Embryonic facial prominence (tissue), 1 donor: ENCODE measurements around the gene CHRNA9.
"Not testable (repeated sequence)": the region's sequence is repeated elsewhere in the genome, so short reads cannot be mapped to it uniquely, and the experiment has no call there.

Source experiments
- DNase-seq: peaks from one replicate; pipeline ENCODE4 v3.0.0-alpha.2; 2016; ENCODE audit errors: extremely low spot score

The CHRNA9 gene, protein sequence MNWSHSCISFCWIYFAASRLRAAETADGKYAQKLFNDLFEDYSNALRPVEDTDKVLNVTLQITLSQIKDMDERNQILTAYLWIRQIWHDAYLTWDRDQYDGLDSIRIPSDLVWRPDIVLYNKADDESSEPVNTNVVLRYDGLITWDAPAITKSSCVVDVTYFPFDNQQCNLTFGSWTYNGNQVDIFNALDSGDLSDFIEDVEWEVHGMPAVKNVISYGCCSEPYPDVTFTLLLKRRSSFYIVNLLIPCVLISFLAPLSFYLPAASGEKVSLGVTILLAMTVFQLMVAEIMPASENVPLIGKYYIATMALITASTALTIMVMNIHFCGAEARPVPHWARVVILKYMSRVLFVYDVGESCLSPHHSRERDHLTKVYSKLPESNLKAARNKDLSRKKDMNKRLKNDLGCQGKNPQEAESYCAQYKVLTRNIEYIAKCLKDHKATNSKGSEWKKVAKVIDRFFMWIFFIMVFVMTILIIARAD

DNA sequence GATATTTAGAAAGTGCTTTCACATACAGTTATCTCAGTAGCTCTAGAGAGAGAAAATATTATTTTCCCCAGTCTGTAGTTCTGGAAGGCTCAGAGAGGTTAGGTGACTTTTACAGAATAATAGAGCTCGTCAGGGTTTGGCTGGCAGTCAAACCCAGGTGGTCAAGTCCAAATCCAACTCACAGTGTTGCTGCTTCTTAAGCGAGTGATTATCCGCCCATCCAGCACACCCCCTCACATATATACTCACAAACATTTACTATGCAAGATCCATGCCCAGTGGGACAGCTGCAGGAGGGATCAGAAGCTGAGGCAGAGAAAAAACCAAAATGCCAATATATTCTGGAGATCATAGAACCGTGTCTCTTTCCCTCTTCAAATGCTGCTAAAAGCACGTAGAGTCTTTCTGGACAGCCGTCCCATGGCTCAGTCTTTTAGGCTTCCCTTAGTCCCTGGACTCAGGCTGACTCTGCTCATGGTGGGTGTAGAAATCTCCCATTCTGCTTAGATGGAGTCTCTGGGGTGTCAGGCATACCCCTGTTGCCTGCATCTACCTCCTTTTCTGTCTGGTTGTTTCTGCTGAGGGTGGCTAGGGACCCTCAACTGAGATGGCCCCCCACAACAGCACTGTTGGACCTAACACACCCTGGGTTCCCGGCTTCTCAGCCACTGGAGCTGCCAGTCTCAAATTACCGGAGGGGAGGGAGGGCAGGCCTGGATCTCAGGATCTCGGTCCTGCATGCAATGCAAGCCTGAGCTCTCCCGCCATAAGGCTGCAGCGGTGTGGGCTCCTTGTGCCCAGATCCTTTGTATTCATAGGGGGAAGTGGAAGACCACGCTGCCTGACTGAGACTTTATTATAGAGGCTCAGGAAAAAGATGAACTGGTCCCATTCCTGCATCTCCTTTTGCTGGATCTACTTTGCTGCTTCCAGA is at the start of gene CHRNA9:
TSS of gene CHRNA9 (plus strand) at position 743 of the 934 bp plus-strand sequence. CDS start at position 878, 135 bp downstream.
- DNase-seq = no peak

DNA sequence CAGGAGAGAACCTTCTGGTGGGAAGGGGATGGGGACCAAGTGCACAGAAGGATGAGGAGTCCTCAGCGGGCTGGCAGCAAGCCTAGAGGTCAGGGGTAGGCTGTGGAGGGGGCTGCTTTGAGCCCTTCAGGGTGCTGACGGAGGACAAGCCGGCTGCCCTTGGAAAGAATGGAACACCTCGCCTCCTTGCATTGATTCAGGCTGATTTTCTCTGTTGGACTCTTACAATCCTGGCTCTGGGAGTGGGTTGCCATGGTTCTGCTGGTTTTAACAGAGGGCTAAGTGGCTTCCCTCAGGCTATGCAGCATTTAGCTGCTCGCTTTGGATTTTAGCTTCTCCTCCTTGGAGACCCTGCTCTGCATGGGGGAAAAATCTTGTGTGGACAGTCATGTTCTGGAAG is 49.4 kb upstream of the CHRNA9 start:
- no peak for DNase-seq

DNA sequence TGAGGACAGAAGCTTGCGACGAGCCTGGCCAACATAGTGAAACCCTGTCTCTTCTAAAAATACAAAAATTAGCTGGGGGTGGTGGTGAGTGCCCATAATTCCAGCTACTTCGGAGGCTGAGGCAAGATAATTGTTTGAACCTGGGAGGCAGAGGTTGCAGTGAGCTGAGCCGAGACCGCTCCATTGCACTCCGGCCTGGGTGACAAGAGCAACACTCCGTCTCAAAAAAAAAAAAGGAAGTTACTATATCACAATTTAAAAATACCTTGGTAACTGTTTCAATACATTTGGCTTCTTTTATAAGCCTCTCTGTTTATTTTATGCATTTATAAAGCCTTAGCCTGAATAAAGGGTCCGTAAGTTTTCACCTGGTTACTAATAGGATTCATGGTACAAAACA is 46.6 kb upstream of the CHRNA9 start:
- DNase-seq = no peak

DNA sequence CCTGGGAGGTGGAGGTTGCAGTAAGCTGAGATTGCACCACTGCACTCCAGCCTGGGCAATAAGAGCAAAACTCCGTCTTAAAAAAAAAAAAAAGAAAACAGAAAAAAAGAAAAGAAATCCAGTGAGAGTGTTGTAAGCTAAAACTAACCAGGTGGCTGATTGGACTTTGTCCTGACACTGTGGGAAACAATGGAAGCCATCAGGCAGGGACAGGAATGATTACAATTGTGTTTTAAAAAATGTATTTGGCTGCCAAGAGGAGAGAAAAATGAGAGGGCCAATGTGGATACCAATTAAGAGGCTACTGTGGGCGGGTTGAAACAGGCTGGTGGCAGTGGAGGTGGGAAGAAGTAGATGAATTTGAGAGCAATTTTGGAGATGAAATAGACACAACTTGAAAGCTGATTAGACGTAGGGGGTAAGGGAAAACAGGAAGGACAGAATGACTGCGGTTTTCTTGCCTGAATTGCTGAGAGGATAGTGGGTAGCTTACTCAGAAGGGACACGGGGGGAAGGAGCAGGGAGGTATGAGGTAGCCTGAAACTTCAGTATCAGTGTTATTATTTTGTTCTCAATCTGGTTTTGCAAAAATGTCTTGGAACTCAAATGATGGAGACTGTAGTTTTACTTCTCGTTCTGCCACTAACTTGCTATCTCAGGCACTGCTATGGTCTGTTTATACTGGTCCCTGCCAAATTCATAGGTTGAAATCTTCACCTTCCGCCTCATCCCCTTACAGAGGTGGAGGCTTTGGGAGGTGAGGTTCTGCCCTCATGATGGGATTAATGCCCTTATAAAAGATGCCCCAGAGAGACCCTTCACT is 45.6 kb upstream of the CHRNA9 start:
- DNase-seq = no peak

DNA sequence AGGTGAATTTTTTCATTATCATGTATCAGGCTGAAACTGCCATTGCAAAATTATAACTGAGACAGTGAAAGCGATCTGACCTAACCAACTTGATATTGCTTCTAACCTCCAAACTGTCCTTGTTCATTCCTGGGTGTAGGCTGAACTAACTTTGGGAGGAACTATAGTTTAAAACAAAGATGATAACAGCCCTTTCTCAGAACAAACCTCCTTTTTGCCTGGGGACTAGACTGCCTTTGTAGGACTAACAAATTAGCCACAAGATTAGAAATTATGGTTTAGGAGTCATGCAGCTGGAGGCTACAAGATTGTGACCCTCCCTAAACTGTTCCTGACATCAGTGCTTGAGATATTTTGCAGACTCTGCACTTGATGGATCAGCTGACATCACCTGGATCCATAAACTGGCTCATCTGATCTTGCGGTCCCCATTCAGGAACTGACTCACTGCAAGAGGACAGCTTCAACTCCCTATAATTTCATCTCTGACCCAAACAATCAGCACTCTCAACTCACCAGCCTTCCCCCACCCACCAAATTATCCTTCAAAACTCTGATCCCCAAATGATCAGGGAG is 44.4 kb upstream of the CHRNA9 start:
- not testable (repeated sequence) for DNase-seq

DNA sequence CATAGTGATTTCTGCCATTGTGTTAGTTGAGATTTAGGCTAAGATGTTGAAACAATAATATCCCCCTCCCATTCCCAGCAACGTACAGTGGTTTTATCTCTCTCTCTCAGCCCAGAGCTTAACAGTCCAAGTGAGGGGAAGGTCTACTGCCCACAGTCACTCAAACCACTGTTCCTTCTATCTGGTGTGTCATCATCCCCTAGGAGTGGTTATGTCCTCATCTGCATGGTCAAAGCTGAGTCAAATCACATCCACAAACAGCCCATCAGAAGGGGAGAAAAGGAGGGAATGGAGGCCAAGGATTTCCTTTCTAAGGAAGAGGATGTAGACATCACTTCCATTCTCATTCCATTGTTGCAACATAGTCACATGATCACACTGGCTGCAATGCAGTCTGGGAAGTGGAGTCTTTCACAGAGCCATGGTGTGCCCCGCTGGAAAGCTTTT is 42.8 kb upstream of the CHRNA9 start:
- DNase-seq = no peak

DNA sequence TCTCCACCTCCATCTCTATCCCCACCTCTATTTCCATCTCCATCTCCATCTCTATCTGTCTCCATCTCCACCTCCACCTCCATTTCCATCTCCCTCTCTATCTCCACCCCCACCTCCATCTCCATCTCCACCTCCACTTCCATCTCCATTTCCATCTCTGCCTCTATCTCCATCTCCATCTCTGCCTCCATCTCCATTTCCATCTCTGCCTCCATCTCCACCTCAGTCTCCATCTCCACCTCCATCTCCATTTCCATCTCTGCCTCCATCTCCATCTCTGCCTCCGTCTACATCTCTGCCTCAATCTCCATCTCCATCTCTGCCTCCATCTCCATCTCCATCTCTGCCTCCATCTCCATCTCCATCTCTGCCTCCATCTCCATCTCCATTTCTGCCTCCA is 40.8 kb upstream of the CHRNA9 start:
- no peak for DNase-seq

DNA sequence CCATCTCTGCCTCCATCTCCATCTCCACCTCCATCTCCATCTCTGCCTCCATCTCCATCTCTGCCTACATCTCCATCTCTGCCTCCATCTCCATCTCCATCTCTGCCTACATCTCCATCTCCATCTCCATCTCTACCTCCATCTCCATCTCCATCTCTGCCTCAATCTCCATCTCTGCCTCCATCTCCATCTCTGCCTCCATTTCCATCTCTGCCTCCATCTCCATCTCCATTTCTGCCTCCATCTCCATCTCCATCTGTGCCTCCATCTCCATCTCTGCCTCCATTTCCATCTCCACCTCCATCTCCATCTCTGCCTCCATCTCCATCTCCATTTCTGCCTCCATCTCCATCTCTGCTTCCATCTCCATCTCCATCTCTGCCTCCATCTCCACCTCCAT is 40.1 kb upstream of the CHRNA9 start:
- not testable (repeated sequence) for DNase-seq

DNA sequence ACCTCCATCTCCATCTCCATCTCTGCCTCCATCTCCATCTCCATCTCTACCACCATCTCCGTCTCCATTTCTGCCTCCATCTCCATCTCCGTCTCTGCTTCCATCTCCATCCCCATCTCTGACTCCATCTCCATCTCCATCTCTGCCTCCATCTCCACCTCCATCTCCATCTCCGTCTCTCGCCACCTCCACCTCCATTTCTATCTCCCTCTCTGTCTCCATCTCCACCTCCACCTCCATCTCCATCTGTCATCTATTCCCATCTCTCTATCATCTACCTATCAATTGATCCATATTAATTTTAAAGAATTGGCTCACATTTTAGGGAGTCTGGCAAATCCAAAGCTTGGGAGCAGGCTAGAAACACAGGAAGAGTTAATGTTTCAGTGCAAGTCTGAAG is 39.6 kb upstream of the CHRNA9 start:
- no peak for DNase-seq

DNA sequence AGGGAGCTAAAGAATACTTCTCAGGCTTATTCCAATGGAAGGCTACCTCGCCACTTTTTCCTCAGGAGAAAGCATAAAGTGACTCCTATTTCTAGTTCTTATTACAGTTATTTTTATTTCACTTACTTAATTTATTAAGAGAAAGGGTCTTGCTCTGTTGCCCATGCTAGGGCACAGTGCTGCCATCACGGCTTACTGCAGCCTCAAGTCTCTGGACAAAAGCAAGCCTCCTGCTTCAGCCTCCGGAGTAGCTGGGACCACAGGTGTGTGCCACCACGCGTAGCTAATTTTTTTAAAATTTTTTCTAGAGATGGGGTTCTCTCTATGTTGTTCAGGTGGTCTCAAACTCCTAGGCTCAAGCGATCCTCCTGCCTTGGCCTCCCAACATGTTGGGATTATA is 36.0 kb upstream of the CHRNA9 start:
- no peak for DNase-seq

DNA sequence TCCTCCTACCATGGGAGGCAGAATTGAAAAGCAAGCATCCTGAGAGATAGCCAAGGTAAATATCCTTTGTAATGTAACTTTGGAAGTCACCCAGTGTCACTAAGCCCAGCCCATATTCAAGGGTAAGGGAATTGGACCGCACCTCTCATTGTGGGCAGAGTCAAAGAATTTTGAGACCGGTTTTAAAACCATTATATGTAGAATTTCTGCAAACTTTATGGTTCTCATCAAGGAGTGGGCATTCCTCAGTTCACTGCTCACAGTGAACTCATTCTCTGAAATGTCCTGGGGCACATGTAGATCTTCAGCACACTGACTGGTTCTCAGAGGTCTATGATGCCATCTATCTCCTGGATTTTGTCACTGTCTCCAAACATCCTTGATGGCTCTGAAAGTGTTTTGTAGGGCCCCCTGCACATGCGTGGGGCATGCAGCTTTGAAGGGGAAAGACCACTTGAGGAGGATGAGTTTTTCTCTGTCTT is 35.3 kb upstream of the CHRNA9 start:
- DNase-seq = no peak

DNA sequence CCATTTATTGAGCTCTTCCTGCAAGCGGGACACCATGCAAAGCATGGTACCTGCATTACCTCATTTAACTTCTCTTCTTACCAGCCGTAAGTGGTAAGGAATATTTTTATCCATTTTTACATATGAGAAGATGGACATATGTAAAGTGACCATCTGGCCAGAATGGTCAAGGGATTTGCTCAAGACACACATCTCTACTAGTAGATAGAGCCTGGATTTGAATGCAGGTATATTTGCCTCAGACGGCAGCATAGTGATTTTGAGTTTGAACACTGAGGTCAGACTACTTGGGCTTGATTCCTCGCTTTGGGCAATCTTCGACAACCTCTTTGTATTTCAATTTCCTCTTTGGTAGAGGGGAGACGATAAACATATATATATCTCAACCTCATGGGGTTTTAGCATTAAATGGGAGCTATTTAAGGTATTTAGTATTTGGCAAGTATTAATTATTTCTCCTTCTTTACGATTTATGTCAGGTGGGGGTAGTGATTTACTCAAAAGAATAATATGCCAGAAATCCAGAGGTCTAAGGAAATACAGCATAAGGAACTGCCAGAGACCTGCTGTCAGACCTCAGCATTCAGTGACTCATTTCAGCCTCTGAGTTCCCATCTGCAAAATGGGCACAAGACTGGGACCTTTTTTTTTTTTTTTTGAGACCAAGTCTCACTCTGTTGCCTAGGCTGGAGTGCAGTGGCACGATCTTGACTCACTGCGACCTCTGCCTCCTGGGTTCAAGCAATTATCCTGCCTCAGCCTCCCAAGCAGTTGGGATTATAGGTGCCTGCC is 34.6 kb upstream of the CHRNA9 start:
- no peak for DNase-seq

DNA sequence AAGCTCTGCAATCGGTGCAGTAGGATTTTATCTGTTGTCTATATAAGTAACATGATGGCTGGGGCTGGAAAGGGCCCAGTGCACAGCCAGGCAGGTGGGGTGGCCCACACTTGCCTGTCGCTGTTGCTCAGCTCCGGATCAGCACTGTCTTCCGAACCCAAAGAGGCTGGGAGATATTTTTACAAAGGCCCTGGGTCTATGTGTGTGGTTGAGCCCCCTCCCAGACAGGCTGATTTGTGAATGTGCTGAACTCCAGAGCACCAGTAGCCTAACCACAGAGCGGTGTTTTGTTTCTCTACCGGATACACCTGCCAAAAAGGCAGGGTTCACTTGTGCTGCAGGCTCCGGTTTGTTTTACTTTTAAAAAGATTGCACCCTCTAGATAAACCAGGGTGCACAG is 33.5 kb upstream of the CHRNA9 start:
- no peak for DNase-seq

DNA sequence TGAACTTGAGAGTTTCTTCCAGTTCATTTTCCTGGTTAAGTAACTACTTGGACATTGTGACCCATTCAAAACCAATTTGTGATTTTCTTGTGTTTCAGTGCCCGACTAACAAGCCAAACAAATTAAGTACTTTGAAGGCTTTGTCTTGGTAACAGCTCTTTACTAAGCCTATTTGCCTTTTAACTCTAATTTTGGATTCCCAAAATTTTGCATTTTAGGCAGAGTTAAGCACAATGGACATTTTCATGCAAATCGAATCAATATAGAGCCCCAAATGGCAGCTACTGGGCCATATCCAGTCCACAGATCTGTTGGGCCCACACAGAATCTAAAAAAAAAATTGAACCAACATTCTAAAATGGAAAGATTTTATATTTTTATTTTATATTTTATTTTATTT is 31.4 kb upstream of the CHRNA9 start:
- DNase-seq = no peak

DNA sequence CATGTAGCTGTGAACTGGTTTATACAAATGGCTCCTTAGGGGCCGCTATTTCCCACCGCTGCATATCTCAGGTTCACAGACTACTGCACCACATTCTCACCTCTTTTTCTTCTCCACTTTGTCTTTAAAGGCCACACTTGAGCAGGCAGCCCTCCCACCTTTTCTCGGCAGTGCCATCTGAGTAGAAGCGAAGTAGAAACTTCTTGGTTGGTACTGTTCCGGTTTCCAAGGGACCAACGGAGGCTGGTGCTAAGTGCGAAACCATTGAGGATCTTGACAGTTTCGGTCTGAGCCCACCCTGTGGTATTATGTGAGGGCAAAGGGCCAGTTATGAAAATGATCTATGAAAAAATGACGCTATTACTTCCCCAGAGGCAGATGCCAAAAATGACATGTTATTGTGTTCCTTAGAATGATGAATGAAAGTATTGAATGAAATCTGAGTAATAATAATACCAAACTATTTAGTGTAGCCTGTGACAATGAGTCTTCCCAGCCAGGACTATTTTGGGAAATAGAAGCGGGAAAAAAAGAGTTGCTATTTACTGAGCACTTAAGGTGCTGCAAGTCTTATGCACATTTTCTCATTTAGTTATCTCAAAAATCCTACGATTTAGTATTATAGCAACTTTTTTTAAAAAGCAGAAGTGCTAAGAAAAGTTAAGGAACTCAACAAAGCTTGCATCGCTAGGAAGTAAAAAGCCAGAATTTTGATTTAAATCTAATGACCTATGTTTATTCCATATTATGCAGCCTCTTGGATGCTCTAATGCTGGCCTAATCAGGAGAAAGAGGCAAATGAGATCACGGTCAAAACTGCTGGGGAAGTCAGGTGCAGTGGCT is 29.6 kb upstream of the CHRNA9 start:
- DNase-seq = no peak

DNA sequence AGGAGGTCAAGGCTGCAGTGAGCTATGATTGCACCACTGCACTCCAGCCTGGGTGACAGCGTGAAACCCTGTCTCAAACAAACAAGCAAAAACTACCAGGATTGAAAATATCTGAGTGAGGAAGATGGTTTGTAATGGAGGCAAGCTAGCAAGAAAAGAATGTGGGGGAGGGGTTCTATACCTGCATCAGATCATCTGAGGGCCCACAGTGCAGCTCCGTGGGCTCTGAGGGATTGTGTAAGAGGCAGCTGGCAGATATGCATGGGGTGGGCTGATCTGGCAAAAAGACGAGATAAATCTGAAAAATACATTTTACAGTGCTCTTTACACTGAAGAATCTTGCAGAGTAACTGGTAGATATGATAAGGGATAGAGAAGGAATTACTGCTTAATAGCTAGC is 28.9 kb upstream of the CHRNA9 start:
- DNase-seq = no peak

DNA sequence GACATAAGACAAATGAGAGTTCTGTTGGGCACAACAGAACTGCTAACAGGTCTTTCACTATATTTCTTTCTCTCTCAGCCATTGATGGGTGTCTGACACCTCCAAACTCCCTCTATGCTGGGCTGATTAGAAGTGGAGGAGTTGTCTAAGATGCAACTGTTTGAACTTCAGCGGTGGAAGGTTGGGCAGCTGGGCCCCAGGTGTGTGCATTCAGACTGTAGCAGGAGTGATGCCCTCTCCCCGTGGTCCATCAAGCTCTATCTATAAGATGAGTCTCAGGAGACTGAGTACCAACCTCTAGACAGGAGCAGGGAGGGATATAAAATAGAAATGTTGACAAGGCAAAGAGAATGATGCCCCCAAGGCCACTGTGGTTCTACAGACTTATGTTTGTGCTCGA is 28.2 kb upstream of the CHRNA9 start:
- no peak for DNase-seq

DNA sequence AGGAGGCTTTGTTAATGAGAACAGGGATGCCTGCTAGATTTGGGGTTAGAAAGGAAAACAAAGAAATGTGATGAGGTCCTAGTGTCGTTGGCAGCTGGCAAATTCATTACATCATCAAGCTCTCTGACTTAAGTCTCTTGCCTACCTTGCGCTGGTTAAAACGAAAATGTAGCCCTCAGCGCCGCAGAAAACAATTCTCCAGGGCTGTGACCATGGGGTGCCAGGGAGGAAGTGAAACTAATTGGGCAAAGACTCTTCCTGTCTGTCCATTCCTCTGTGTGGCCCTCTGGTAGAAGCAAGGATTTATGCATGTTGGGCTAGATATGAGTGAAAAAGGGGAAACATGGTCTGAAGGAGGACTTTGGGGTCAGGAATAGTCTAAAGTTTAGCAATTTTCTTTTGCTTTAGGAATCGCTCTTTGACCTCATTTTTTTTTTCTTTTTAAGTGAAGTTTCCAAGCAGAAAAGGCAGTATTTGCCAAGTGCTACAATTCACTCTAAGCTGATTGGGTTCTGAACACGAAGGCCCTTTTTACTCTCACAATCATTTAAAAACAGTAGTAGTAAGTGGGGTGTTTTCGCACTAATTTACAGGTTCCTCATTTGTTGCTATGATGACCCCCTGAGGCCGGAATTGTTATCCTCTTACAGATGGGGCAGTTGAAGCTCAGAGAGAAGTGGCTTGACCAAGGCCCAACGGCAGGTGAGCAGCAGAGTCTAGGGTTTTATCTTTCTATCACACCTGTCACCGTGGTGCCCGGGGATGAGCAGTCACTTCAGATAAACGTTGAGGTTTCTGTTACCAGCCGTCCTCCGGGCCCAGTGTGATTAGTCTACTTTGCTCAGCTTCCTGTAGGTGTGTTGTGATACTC is 27.3 kb upstream of the CHRNA9 start:
- DNase-seq = no peak
